ENCODE data around the gene TMEM115. TPM values are rescaled to one million over a fixed set of nuclear protein-coding genes. Genes with fewer than 3 reads are reported as not detected.
A peak's percentile ranks its signal among the peaks of the same experiment; 100 is the strongest.

Gene TMEM115
- total and polyA plus RNA-seq, 2 of the 13 experiments (the other 11 are each of a cell fraction or from before 2014, with no cell fraction given): 22.1 to 30.7 TPM

- TF ChIP-seq ZNF691 (CRISPR knock-in tag; IDR thresholded peaks at IDR 0.05; ENCODE audit: borderline replicate concordance, low read depth) (no peak), SRSF1 (optimal IDR thresholded peaks at IDR 0.05; ENCODE audit: low read depth, low read length) (no peak), MTA3 (CRISPR knock-in tag; IDR thresholded peaks at IDR 0.05) (no peak), TERF1 (CRISPR knock-in tag; IDR thresholded peaks at IDR 0.05) (no peak), AKAP8 (CRISPR knock-in tag; IDR thresholded peaks at IDR 0.05) (no peak), ZSCAN31 (CRISPR knock-in tag; IDR thresholded peaks at IDR 0.05; ENCODE audit: low read depth) (peak; percentile 64; the same call in 1 of the 2 replicates), ZNF780A (CRISPR knock-in tag; IDR thresholded peaks at IDR 0.05) (no peak), RBAK (CRISPR knock-in tag; IDR thresholded peaks at IDR 0.05) (no peak), ZNF431 (CRISPR knock-in tag; IDR thresholded peaks at IDR 0.05; ENCODE audit: borderline replicate concordance, low read depth) (no peak), ZNF121 (CRISPR knock-in tag; IDR thresholded peaks at IDR 0.05) (no peak), ZKSCAN1 (IDR thresholded peaks at IDR 0.05; ENCODE audit: low read length) (no peak), ZNF740 (CRISPR knock-in tag; IDR thresholded peaks at IDR 0.05) (peak; percentile 84; the same call in 1 of the 2 replicates), HOMEZ (CRISPR knock-in tag; IDR thresholded peaks at IDR 0.05; ENCODE audit: low read depth) (no peak; the same call in 1 of the 2 replicates), CENPBD1 (CRISPR knock-in tag; IDR thresholded peaks at IDR 0.05; ENCODE audit: borderline replicate concordance, low read depth) (no peak), NCOA2 (CRISPR knock-in tag; IDR thresholded peaks at IDR 0.05) (no peak), ARID4A (CRISPR knock-in tag; IDR thresholded peaks at IDR 0.05; ENCODE audit: borderline replicate concordance) (peak; percentile 64; the same call in 1 of the 2 replicates), AGO1 (IDR thresholded peaks at IDR 0.05; ENCODE audit: low read depth, low read length, poor library complexity, severe bottlenecking) (no peak), ZNF367 (CRISPR knock-in tag; IDR thresholded peaks at IDR 0.05; ENCODE audit: borderline replicate concordance) (no peak), ZNF234 (CRISPR knock-in tag; conservative IDR thresholded peaks at IDR 0.05) (no peak)
Observed at GRCh38 chr3:50324351-50325112, 34.8 kb downstream of the TMEM115 start (continued).

All from HepG2 (cell line).